Stimulated activated CD4-positive, alpha-beta T cell treated with anti-CD3 and anti-CD28 coated beads, TNF-alpha, amount 100 ng/mL, for 48 hours (primary cell): ENCODE results near the gene SSPN.

Experiments used
- DNase-seq, 3 donors: peaks; one replicate each; pipeline ENCODE4 v3.0.0-alpha.2; 2020; ENCODE audit warnings: low read depth in 3 of 3

The SSPN gene, protein sequence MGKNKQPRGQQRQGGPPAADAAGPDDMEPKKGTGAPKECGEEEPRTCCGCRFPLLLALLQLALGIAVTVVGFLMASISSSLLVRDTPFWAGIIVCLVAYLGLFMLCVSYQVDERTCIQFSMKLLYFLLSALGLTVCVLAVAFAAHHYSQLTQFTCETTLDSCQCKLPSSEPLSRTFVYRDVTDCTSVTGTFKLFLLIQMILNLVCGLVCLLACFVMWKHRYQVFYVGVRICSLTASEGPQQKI

GRCh38 chr12:26195250-26195640 is at the start of gene SSPN:
SSPN (plus strand) TSS chr12:26195573; CDS start chr12:26195673, 100 bp downstream.
- no peak for DNase-seq

GRCh38 chr12:26148291-26148690 is 47.1 kb upstream of the SSPN start:
- DNase-seq = no peak

DNA sequence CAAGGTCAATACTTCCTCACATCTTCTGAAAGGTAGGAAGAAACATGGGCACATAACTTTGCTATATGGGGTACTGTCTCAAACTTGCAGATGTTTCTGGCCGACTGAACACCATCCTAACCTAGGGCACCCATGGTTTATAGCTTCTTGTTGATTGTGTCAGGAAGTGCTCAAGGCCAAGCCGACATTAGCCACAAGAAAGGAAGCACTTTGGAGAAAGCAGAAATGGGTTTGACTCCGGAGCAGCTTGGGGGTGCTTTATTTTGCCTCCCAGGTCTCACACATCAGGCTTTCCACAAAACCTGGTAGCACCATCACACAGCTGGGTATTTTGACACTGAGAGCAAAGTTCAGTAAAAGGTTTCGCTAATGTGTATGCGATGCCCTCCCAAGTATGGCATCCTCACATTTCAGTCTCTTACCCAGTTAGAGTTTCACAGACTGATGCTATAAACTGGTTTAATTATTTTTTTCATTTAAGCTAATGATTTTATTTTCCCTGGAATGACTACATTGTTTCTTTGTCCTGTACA is 45.3 kb upstream of the SSPN start:
- DNase-seq = no peak

DNA sequence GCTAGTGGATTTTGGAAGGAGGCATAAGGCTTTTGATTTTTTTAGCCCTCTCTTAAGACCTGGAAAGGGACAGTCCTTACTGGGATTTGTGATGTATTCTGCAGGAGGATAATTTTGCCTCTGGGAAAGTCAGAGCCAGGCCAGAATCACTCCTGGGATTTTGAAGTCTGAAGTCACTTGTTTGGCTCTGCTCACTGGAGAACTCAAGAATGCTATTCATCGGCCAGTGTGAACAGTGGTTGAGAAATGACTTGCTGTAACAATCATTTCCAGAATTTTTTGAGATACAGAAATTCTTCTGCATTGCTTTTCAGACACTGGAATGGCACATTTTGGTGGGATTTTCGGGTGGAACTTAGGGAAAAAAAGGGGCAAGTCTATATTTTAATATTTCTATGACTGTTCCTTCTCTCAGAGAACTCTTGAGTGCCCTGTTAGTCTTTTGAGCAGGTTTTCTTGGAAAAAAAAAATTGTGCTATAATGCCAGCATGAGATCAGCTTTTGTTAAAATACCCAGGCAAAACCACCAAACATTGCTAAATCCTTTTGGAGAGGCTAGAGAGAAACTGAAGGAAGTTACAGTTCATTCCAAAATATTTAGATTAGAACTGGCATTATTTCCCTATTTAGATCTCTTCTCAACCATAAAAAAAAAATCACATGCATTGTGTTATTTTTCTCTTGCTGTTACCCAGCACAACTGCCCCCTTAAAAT is 44.5 kb upstream of the SSPN start:
- DNase-seq = no peak

DNA sequence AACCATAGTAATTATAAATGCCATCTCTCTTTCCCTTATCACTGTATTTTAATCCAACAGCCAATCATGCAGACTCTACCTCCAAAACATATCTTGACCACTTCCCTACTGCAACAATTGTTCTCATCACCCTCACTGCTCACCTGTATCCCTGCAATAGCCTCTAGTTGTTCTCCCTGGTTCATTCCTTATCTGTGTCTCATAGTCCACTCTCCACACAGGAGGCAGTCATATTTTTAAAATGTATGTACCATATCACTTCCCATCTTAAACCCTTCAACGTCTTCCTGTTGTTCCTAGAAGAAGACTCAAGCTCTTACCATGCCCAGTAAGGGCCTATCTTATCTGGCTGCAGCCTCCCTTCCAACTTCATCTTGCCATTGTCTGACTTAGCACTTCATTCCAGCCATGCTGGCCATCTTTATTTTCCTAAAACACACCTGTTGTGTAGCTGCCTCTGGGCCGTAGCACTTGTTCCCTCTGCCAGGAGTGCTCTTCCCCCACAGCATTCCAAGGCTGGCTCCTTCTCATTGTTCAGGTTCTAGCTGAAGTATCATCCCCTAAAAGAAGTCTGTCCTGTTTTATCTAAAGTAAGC is 42.8 kb upstream of the SSPN start:
- DNase-seq = no peak

GRCh38 chr12:26153421-26154154 is 41.8 kb upstream of the SSPN start:
- no peak for DNase-seq

DNA sequence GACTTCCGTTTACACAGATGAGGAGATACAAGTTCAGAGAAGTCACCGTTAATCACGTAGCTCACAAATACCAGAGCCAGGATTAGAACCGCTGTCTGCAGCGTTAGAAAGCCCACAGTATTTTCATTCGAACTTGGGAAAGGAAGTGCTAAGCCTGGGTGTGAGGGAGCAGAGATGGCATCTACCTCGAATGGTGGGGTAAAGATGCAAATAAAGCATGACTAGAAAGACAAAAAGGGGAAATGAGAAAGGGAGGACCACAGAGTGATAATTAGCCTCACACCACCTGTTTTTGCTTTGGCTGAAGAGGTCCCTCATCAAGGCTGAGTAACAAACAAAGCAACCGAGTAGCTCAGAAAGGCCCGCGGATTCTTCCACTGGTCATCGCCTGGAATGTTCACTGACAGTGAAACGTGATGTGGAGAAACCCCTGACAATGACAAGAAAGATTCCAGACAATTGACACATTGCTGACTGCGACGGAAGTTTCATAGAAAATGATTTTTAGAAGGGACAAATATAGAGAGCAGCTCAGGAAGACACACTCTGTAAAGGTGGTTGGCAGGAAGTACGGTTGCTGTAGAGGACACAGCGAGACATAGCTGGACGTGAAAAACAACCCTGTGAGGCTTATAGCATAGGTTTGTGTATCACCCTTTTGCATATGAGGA is 39.0 kb upstream of the SSPN start:
- DNase-seq = no peak

DNA sequence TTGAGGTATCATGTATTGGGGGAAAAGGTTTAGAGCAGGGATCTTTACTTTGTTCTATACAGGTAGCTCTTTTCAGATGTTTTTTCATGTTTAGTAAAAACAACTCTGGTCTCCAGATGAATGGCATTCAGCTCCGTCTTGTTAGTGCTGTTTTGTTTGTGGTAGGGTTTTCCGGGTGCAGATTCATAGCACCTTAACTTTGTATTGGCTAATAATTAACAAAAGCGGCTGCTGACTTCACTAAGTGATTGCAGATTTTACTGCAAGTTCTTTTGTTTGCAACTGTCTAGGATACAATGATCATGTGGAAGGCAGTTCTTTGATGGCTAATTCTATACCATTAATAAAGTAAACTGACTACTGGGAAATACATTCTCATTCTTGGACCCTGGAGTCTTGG is 38.4 kb upstream of the SSPN start:
- DNase-seq = no peak

- DNase-seq = no peak
Measured at GRCh38 chr12:26158078-26158764, 37.2 kb upstream of the SSPN start.

DNA sequence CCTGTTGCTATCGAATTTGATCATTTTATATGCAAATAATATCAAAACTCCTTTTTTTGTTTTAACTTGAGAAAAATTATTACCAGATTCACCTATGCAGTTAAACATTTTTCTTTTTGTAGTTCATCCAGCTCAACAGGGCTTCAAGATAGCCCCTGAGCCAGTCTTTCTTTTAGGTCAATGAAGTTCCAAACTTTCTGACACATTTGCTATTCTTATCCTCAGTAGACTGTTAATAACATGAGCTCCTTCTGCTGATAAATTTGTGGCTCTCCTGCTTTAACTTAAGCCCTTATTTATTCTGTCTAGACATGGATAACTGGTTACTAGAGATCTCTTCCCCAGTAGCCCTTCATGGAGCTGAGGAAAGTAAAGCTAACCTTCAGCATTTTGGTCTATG is 33.2 kb upstream of the SSPN start:
- no peak for DNase-seq

DNA sequence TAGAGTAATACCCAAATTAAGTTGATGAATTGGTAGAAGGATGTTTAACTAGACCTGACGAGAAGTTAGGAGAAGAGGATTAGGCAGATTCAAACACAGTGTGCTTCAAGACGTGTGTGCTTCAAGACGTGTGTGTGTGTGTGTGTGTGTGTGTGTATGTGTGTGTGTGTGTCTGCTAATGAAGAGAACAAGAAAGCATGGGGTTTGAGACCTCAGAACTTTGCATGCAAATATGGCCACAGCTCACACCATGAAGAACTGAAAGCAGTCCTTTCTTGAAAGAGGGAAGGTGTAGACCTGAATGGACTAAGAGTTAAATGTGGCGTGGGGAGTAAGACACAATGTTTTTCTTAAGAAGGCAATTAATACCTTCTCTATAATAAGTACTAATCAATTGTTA is 32.5 kb upstream of the SSPN start:
- no peak for DNase-seq

DNA sequence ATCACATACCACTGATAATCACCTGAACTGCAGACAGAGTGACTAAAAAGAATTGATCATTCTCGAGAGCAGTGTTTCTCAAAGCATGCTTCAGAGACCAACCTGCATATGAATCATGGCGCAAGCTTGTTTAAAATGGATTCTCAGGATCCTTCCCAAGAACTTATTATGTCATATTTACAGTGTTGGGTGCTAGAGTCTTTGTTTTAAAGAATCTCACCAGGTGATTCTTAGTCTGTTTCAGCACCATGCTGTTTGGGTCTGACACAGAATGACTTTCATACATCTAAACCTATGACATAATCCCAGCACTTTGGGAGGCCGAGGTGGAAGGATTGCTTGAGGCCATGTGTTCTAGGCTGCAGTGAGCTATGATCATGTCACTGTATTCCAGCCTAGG is 31.3 kb upstream of the SSPN start:
- DNase-seq = no peak

DNA sequence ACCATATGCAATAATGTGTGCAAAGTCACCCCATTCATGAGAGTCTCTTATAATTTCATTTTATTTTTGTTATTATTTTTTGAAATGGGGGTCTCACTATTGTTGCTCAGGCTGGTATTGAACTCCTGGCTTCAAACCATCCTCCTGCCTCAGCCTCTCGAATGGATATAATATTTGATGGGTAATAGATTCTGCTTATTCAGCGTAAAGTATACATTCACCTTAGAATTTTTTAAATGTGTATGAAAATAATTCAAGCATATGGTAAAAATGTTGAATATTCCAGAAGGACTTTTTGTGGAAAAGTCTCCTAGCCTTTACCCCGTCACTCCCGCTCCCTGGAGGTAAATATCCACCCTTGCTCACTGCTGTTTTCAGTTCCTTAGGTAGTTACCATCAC is 23.4 kb upstream of the SSPN start:
- DNase-seq = no peak

DNA sequence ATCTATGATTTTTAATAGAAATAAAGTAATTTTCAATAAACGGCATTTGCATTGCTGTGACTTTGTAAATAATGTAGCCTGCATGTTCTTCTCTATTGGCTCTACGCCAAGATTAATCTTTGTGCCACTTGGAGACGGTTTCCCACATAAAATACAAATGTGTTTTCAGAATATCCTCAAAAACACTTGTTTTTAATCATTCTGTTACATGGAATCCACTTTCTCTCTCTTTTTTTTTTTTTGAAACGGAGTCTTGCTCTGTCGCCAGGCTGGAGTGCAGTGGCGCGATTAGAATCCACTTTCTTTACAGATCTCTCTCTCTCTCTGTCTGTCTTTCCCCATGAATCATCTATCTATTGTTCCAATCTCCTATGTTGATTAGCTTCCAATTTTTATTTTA is 22.8 kb upstream of the SSPN start:
- DNase-seq = no peak

DNA sequence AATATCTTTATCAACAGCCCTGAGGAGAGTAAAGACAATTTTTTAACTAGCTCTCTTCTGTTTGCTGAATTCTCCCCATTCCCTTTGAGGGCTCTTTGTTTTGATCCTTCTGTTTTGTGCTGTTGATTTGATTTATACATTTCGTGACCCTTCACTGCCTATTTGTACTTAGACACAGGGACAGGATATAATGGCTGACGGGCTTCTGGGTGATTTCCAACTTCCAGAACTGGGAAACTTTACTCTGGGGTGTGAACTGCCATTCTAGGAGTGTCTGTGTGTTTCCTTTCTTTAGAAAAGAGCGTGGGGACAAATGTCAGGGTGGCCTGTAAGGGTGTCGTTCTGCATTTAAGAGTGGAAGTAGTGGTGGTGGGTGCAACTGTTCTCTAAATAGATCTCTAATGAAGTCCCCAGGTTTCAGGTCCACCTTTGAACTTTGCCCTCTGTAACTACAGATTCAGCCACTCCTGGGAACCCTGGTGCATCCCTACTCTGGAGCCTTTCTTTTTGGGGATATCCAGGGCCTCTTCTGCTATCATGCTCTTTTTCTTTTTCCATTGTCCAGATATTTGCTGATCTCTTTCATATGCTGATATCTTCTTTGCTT is 22.3 kb upstream of the SSPN start:
- DNase-seq = no peak

DNA sequence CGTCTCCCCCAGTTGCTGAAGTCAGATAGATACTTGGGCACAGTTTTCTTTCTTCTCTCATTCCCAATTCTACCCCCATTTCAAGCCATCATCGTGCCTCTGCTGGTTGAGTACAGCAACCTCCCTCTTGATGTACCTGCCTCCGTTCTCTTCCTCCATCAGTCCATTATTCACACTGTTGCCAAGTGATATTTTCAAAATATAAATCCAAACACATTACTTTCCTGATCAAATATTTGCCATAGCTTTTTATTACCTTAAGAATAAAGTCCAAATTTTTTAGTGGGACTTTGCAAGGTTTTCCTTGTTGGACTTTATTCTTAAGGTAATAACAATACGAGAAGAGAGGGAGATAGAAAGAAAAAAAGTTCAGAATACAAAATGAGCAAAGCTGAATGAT is 18.6 kb upstream of the SSPN start:
- no peak for DNase-seq

DNA sequence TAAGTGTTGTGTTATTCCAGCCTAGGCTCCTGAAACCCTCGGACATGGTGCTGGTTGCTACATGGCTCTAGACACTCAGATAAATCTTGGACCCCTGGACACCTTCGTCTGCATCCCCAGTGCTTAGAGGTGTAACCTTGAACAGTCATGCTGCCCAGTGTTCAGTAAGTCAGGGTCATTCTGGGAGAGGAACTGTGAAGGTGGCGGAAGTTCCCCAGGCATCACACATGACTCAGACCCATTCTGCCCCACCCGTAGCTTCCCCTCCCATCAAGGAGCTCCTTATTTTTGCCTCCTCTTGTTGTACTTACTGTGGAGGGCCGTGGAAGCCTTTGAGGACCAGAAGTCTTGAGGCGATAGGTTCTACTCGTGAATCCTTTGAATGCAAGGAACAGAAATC is 18.1 kb upstream of the SSPN start:
- no peak for DNase-seq

- DNase-seq = no peak
Measured at GRCh38 chr12:26179826-26180225, 15.5 kb upstream of the SSPN start.

DNA sequence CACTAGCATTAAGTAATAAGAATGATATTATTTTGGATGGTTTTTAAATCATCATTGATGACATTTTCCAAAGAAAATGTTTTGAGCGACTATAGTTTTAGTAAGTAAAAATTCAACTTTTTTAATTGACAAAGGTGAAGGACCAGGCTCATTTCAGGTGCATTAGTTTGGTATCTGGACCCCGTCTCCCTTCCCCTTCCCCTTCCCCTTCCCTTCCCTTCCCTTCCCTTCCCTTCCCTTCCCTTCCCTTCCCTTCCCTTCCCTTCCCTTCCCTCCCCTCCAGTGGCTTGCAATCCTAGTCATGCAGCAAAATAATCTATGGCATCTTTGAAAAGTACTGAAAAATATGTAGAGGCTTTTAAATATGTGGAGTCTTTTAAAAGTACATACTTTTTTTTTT is 13.0 kb upstream of the SSPN start:
- DNase-seq = no peak

- DNase-seq = no peak
Measured at GRCh38 chr12:26185532-26186320, 9.6 kb upstream of the SSPN start.
